HepG2 (cell line): ENCODE data around the gene CAPRIN2. TPM values are rescaled to one million over a fixed set of nuclear protein-coding genes. Genes with fewer than 3 reads are reported as not detected.

Experiments used
- ATAD3A ChIP-seq: sonication (generic); formaldehyde crosslinking; IDR thresholded peaks from 2 replicates; pipeline ENCODE4 v1.4.0; 2020; ENCODE audit warnings: missing genetic modification reagents
- ATF3 ChIP-seq: sonication (generic); formaldehyde crosslinking; IDR thresholded peaks from 2 replicates; pipeline ENCODE4 v1.4.0; 2020; ENCODE audit warnings: missing genetic modification reagents
- BCL6 ChIP-seq: IDR thresholded peaks from 2 replicates; pipeline ENCODE4 v1.6.1; 2016; ENCODE audit warnings: missing genetic modification reagents, missing compliant biosample characterization
- CAMTA2 ChIP-seq: sonication (generic); formaldehyde crosslinking; IDR thresholded peaks from 2 replicates; pipeline ENCODE4 v1.4.0; 2020; ENCODE audit warnings: mild to moderate bottlenecking, missing genetic modification reagents, borderline replicate concordance
- CCDC6 ChIP-seq: sonication (generic); formaldehyde crosslinking; IDR thresholded peaks from 2 replicates; pipeline ENCODE4 v1.8.1; 2022; ENCODE audit warnings: mild to moderate bottlenecking, missing genetic modification reagents, moderate library complexity
- DZIP1 ChIP-seq: sonication (generic); formaldehyde crosslinking; IDR thresholded peaks from 2 replicates; pipeline ENCODE4 v1.5.0; 2020; ENCODE audit warnings: mild to moderate bottlenecking, missing genetic modification reagents
- FOSL2 ChIP-seq: sonication (generic); formaldehyde crosslinking; IDR thresholded peaks from 2 replicates; pipeline ENCODE4 v1.4.0; 2020; ENCODE audit warnings: missing genetic modification reagents
- GPN1 ChIP-seq: sonication (generic); formaldehyde crosslinking; IDR thresholded peaks from 2 replicates; pipeline ENCODE4 v1.5.1; 2020; ENCODE audit warnings: missing genetic modification reagents, borderline replicate concordance
- GTF3A ChIP-seq: sonication (generic); formaldehyde crosslinking; conservative IDR thresholded peaks from 2 replicates; pipeline ENCODE4 v1.4.0; 2020; ENCODE audit warnings: mild to moderate bottlenecking, missing genetic modification reagents
- KAT2B ChIP-seq: fragments of 150-350 bp; IDR thresholded peaks from 2 replicates; pipeline ENCODE4 v1.6.1; 2014; ENCODE audit warnings: low read depth, low read length, borderline replicate concordance
- MEF2D ChIP-seq: sonication (generic); formaldehyde crosslinking; IDR thresholded peaks from 2 replicates; pipeline ENCODE4 v1.5.1; 2020; ENCODE audit warnings: mild to moderate bottlenecking, missing genetic modification reagents
- MTA3 ChIP-seq: sonication (generic); formaldehyde crosslinking; IDR thresholded peaks from 2 replicates; pipeline ENCODE4 v1.4.0; 2020; ENCODE audit warnings: missing genetic modification reagents
- NAIF1 ChIP-seq: sonication (generic); formaldehyde crosslinking; IDR thresholded peaks from 2 replicates; pipeline ENCODE4 v1.5.0; 2020; ENCODE audit warnings: mild to moderate bottlenecking, missing genetic modification reagents, borderline replicate concordance
- NFKBIZ ChIP-seq: IDR thresholded peaks from 2 replicates; pipeline ENCODE4 v1.6.1; 2018; ENCODE audit warnings: missing genetic modification reagents, missing compliant biosample characterization
- NR2C2 ChIP-seq: sonication (generic); formaldehyde crosslinking; IDR thresholded peaks from 2 replicates; pipeline ENCODE4 v1.4.0; 2020; ENCODE audit warnings: missing genetic modification reagents, mild to moderate bottlenecking, moderate library complexity, borderline replicate concordance
- NR2F2 ChIP-seq: IDR thresholded peaks from 2 replicates; pipeline ENCODE4 v1.6.1; 2012; ENCODE audit warnings: low read depth, inconsistent platforms, borderline replicate concordance
- PAF1 ChIP-seq: IDR thresholded peaks from 2 replicates; pipeline ENCODE4 v1.6.1; 2016; ENCODE audit warnings: missing genetic modification reagents, missing compliant biosample characterization
- SNAPC5 ChIP-seq: sonication (generic); formaldehyde crosslinking; IDR thresholded peaks from 2 replicates; pipeline ENCODE4 v1.8.1; 2023; ENCODE audit warnings: mild to moderate bottlenecking, missing genetic modification reagents, borderline replicate concordance
- SOX5 ChIP-seq: IDR thresholded peaks from 2 replicates; pipeline ENCODE4 v1.6.1; 2016; ENCODE audit warnings: borderline replicate concordance
- SOX6 ChIP-seq, 2 experiments: fragments of 450-650 bp in 1 of 2; sonication (generic) in 1 of 2; formaldehyde crosslinking in 1 of 2; IDR thresholded peaks; 2 replicates each; pipeline versions ENCODE4 v1.4.0 to v1.6.1; 2017 to 2020; ENCODE audit warnings: antibody characterized with exemption in 1 of 2, mild to moderate bottlenecking in 1 of 2, missing genetic modification reagents in 1 of 2
- SRSF4 ChIP-seq: fragments of 200-400 bp; formaldehyde crosslinking; IDR thresholded peaks from one replicate; pipeline ENCODE4 v1.6.1; 2018; ENCODE audit warnings: mild to moderate bottlenecking, low read depth, low read length, moderate library complexity; ENCODE audit not compliant: poor library complexity, severe bottlenecking
- ZBTB42 ChIP-seq: sonication (generic); formaldehyde crosslinking; IDR thresholded peaks from 2 replicates; pipeline ENCODE4 v1.5.0; 2020; ENCODE audit warnings: mild to moderate bottlenecking, missing genetic modification reagents
- ZMYM2 ChIP-seq: sonication (generic); formaldehyde crosslinking; IDR thresholded peaks from 2 replicates; pipeline ENCODE4 v1.8.0; 2022; ENCODE audit warnings: mild to moderate bottlenecking, missing genetic modification reagents
- ZNF10 ChIP-seq: sonication (generic); formaldehyde crosslinking; IDR thresholded peaks from 2 replicates; pipeline ENCODE4 v1.4.0; 2020; ENCODE audit warnings: mild to moderate bottlenecking, low read depth, missing genetic modification reagents, borderline replicate concordance
- ZNF678 ChIP-seq: sonication (generic); formaldehyde crosslinking; IDR thresholded peaks from 2 replicates; pipeline ENCODE4 v1.4.0; 2020; ENCODE audit warnings: mild to moderate bottlenecking, missing genetic modification reagents
- polyA plus RNA-seq, 8 experiments: library from polyadenylated mRNA; depleted of rRNA in 3 of 8; stranded (reverse) in 7 of 8; unstranded in 1 of 8; fragments of >200 nt; fragmentation: Illumina TruSeq in 4 of 8; extraction: Trizol in 4 of 8; gene quantifications; 2 replicates each; pipeline versions ENCODE4 v1.2.1 to v1.2.3, GENCODE V29; 2011 to 2016; ENCODE audit warnings: low read depth in 4 of 8, missing spikeins in 1 of 8, mixed read lengths in 1 of 8; ENCODE audit not compliant: insufficient read depth in 1 of 8
- total RNA-seq, 5 experiments: library from RNA; depleted of rRNA; stranded (reverse); fragments of >200 nt; fragmentation: Illumina TruSeq; extraction: Trizol; gene quantifications; 2 replicates each; pipeline ENCODE4 v1.2.3, GENCODE V29; 2016; ENCODE audit warnings: low read depth in 1 of 5
- TF ChIP-seq, protein P1 (sequence below): sonication (generic); formaldehyde crosslinking; IDR thresholded peaks from 2 replicates; pipeline ENCODE4 v1.5.0; 2020; ENCODE audit warnings: missing genetic modification reagents
- TF ChIP-seq, protein P2 (sequence below): sonication (generic); formaldehyde crosslinking; IDR thresholded peaks from 2 replicates; pipeline ENCODE4 v1.5.0; 2020; ENCODE audit warnings: missing genetic modification reagents

The CAPRIN2 gene
- total and polyA plus RNA-seq, 2 of the 13 experiments (the other 11 are each of a cell fraction or from before 2014, with no cell fraction given): 21.7 to 30.6 TPM

- TF ChIP-seq FOSL2 (CRISPR knock-in tag) (peak; percentile 53), GTF3A (CRISPR knock-in tag) (no peak), ZBTB42 (CRISPR knock-in tag) (no peak), BCL6 (CRISPR knock-in tag) (peak; percentile 78), PAF1 (CRISPR knock-in tag) (no peak), GPN1 (CRISPR knock-in tag) (no peak), CCDC6 (peak; percentile 92), ZNF678 (CRISPR knock-in tag) (no peak; the same call in 1 of the 2 replicates), KAT2B (no peak), SRSF4 (no peak), NAIF1 (CRISPR knock-in tag) (peak; percentile 100), ATF3 (no peak), ZMYM2 (CRISPR knock-in tag) (no peak), SOX6 (IDR thresholded peaks at IDR 0.05) (no peak), SOX6 (CRISPR knock-in tag; IDR thresholded peaks at IDR 0.05) (peak; percentile 79), ZNF10 (CRISPR knock-in tag) (no peak), ATAD3A (no peak), NR2C2 (CRISPR knock-in tag) (peak; percentile 40; the same call in 1 of the 2 replicates), SOX5 (CRISPR knock-in tag) (peak; percentile 32; the same call in 1 of the 2 replicates), SNAPC5 (CRISPR knock-in tag) (peak; percentile 63; the same call in 1 of the 2 replicates), MTA3 (no peak), MEF2D (peak; percentile 60), NFKBIZ (CRISPR knock-in tag) (no peak), NR2F2 (no peak; the same call in 1 of the 2 replicates), CAMTA2 (no peak), DZIP1 (CRISPR knock-in tag) (0 out of 2 replicates have a peak, but pooled peaks have one; percentile 44)
- TF ChIP-seq, protein P1, sequence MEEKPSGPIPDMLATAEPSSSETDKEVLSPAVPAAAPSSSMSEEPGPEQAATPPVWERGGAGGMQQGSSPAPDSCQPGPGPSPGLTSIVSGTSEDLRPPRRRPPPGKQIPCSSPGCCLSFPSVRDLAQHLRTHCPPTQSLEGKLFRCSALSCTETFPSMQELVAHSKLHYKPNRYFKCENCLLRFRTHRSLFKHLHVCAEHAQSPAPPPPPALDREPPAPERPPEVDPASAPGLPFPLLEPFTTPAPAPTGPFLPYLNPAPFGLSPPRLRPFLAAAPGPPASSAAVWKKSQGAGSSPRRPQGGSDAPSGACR: peak; percentile 92
- TF ChIP-seq, protein P2, sequence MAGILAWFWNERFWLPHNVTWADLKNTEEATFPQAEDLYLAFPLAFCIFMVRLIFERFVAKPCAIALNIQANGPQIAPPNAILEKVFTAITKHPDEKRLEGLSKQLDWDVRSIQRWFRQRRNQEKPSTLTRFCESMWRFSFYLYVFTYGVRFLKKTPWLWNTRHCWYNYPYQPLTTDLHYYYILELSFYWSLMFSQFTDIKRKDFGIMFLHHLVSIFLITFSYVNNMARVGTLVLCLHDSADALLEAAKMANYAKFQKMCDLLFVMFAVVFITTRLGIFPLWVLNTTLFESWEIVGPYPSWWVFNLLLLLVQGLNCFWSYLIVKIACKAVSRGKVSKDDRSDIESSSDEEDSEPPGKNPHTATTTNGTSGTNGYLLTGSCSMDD (CRISPR knock-in tag): no peak
Measured at GRCh38 chr12:30754750-30755394, at the start of gene CAPRIN2 (continued).
